NCI-H226 (cell line): ENCODE measurements around the gene MIER2.
"Not testable (repeated sequence)": the region's sequence is repeated elsewhere in the genome, so short reads cannot be mapped to it uniquely, and the experiment has no call there.

ENCODE experiments used
- DNase-seq: peaks from one replicate; pipeline ENCODE4 v3.0.0-alpha.2; 2015

The MIER2 gene

GRCh38 chr19:344625-345319, at the start of gene MIER2:
Gene MIER2, minus strand, starts transcription at chr19:344796. Its CDS starts 14 bp downstream, at chr19:344782.
- DNase-seq: peak; percentile 64

- not testable (repeated sequence) for DNase-seq
Measured at GRCh38 chr19:393560-393959, 49.0 kb upstream of the MIER2 start.

DNA sequence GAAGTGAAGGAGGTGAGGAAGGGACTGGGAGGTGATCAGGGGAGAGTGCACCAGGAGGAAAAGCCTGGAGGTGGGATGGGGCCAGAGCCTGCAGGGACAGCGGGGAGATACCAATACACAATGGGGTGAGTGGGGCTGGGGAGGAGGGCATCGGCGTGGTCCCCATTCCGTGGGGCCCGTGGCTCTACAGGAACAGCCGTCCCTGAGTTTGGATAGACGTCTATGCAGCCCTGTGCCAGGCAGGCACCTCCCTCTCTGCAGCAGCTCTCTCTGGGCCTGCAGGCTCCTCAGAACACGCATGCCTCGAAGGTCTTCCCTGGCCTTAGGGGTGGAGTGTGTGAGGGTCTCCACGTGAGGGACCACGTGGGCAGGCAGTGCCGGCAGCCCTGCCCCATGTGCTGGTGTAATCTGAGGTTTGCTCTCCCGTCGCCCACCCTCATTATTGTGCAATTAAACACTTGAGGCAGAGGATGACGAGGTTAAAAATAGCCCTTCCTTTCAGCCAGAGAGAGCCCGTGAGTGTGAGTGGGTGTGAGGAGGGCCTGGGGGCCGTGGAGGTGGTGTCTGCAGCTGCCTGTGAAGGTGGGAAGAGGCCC, 47.9 kb upstream of the MIER2 start:
- no peak for DNase-seq

DNA sequence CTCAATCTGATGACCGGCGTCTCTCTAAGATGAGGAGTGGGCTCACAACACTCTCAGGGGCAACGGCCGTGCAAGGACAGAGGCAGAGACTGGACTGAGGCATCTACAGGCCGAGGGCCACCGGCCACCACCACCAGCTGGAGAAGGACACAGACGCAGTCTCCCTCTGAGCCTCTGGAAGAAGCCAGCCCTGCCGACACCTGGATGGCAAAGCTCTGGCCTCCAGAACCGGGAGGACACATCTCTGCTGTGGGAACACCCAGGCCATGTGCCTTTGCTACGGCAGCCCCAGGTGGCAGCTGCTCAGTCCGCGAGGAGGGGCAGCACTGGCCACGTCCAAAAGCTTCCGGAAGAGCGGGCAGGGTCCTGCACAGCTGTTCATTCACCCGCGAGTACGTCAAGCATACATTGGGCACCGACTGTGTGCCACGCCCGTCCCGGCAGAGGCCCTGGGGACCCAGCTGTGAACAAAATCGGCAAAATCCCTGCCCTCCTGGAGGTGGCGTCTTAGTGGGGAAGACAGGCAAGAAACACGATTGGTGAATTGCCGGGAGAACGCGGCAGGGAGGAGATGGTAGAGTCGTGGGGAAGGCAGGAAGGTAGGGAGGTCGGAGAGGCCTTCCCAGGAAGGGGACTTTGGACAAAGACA, 47.3 kb upstream of the MIER2 start:
- no peak for DNase-seq

DNA sequence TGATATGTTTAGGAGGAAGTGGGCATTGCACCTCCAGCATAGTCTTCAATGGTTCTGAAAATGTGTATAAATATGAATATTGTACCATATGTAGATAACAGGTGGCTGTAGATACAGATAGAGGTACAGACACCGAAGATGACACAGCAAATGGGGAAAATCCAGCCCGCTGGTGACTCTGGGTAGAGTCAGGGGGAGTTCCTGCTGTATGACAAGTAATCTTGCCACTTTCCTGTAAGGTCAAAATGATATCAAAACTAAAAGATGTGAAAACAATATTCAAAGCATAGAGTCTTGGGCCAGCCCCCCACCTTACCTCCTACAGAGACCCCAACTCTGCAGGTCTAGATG, 46.6 kb upstream of the MIER2 start:
- no peak for DNase-seq

DNA sequence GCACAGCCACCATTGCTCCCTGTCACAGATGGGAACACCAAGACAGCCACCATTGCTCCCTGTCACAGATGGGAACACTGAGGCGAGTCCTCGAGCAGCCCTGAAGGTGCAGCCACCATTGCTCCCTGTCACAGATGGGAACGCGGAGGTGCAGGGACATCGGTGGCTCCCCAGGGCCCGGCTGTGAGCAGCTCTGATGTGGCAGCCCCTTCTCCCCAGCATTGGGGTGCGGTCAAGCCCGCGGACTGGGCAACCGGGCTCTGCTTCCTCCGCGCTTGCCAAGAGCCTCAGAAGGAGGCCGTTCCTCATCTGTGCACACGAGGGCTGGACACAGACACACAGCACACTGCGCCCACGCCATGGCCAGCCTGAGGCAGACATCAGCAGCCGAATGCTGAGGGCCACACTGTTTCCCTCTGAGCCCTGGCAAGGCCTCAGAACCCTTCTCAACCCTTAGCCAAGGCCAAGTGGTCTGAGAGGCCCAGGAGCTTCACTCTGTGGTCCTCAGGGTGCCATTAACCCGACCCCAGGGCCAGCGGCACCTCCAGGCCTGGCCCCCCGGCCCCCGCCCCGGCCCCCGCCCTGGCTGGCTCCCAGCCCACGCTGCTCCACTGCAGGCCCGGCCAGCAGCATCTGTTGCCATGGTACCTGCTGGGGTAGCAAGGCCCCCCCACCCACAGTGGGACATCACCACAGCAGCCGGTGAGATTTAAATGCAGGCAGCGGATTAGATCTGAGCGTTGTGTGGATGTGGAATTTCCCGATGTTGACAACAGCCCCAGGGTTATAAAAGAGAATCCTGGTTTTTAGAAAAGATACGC, 46.0 kb upstream of the MIER2 start:
- DNase-seq: no peak

GRCh38 chr19:389935-390289, 45.3 kb upstream of the MIER2 start:
- DNase-seq: no peak

- DNase-seq: no peak
Measured at GRCh38 chr19:389255-389934, 44.8 kb upstream of the MIER2 start.

- no peak for DNase-seq
Measured at GRCh38 chr19:388691-389090, 44.1 kb upstream of the MIER2 start.

GRCh38 chr19:387777-388176, 43.2 kb upstream of the MIER2 start:
- DNase-seq: no peak

- not testable (repeated sequence) for DNase-seq
Measured at GRCh38 chr19:386632-387301, 42.2 kb upstream of the MIER2 start.

DNA sequence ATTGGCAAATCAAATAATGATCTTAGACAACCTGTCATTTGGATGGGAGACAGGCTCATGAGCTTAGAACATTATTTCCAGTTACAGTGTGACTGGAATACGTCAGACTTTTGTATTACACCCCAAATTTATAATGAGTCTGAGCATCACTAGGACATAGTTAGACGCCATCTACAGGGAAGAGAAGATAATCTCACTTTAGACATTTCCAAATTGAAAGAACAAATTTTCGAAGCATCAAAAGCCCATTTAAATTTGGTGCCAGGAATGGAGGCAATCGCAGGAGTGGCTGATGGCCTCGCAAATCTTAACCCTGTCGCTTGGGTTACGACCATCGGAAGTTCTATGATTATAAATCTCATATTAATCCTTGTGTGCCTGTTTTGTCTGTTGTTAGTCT, 41.6 kb upstream of the MIER2 start:
- not testable (repeated sequence) for DNase-seq

DNA sequence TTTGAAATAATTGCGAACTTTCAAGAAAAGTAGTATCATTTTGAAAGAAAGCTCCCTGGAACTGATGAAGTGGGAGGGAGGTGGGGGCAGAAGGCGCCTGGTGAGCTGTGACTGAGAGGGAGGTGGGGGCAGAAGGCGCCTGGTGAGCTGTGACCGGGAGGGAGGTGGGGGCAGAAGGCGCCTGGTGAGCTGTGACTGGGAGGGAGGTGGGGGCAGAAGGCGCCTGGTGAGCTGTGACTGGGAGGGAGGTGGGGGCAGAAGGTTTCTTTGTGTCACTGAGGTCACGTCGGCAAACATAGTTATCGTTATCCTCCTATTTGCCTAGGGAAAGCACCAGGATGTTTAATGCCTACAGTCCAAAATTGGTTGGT, 40.2 kb upstream of the MIER2 start:
- no peak for DNase-seq

GRCh38 chr19:383922-384798, 39.6 kb upstream of the MIER2 start:
- no peak for DNase-seq

GRCh38 chr19:383040-383439, 38.4 kb upstream of the MIER2 start:
- DNase-seq: no peak

DNA sequence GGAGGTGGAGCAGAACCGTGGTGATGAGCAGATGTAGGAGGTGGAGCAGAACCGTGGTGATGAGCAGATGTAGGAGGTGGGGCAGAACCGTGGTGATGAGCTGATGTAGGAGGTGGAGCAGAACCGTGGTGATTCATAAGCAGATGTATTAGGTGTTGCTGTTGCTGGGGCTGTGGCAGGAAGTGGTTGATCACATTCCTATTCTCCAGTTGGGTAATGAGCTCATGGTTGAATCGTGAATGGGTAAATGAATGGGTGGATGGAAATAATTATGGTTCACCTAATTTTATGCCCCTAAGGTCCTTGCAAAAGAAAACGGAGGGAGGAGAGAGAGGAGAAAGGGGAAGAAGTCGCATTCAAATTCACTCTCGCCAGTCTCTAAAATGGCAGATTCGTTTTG, 38.0 kb upstream of the MIER2 start:
- DNase-seq: peak; percentile 75

DNA sequence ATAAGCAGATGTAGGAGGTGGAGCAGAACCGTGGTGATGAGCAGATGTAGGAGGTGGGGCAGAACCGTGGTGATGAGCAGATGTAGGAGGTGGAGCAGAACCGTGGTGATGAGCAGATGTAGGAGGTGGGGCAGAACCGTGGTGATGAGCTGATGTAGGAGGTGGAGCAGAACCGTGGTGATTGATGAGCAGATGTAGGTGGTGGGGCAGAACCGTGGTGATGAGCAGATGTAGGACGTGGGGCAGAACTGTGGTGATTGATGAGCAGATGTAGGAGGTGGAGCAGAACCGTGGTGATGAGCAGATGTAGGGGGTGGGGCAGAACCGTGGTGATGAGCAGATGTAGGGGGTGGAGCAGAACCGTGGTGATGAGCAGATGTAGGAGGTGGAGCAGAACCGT, 37.3 kb upstream of the MIER2 start:
- not testable (repeated sequence) for DNase-seq

DNA sequence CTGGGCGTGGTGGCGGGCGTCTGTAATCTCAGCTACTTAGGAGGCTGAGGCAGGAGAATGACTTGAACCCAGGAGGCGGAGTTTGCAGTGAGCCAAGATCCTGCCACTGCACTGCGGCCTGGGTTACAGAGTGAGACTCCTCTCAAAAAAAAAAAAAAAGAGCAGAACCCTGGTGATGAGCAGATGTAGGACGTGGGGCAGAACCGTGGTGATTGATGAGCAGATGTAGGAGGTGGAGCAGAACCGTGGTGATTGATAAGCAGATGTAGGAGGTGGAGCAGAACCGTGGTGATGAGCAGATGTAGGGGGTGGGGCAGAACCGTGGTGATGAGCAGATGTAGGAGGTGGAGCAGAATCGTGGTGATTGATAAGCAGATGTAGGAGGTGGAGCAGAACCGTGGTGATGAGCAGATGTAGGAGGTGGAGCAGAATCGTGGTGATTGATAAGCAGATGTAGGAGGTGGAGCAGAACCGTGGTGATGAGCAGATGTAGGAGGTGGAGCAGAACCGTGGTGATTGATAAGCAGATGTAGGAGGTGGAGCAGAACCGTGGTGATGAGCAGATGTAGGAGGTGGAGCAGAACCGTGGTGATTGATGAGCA, 36.1 kb upstream of the MIER2 start:
- DNase-seq: not testable (repeated sequence)

- DNase-seq: no peak
Measured at GRCh38 chr19:379796-380195, 35.2 kb upstream of the MIER2 start.

DNA sequence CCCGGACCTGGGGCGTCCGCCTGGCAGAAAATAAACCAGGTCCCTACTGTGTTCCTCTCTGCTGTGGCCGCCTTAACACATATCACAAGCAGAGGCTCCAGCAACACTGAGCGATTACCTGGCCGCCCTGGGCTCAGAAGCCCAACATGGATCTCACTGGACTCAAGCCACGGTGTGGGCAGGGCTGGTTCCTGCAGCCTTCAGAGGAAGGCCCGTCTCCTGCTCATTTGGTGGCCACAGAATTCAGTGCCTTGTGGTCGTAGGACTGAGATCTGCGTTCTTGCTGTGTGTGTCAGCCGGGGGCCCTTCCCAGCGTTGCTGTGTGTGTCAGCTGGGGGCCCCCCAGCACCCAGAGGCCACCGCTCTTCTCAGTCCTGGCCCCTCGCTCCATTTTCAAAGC, 34.1 kb upstream of the MIER2 start:
- DNase-seq: no peak
